ENCODE measurements around the gene CKMT2. TPM values are rescaled to one million over a fixed set of nuclear protein-coding genes. Genes with fewer than 3 reads are reported as not detected.

CKMT2 gene
- total and polyA plus RNA-seq, 2 of the 8 experiments (the other 6 are each of a cell fraction or from before 2014, with no cell fraction given) = 2.4 to 5.0 TPM

DNA sequence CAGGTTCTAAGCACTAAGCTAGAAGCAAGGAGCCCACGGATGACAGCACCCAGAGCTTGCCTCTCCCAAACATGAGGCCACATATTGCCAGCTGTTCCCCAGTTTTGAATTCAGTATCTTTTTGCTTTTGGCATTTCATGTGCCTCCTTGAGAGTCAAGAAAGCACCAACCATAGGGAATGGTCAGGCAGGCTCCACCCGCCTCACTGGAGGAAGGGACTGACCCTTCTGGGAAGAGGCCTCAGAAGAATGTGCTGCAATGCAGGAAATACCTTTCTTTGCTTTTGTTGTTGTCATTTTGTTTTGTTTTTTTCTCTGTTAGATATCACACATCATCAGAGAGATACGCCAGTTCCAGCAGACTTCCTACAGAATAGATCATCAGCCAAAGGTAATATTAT lies 13.7 kb upstream of the CKMT2 start (continued):
- no peak for TF ChIP-seq GTF2F1 (IDR thresholded peaks at IDR 0.05; ENCODE audit: borderline replicate concordance, low read depth, low read length)
- TF ChIP-seq TAF7 (optimal IDR thresholded peaks at IDR 0.05; ENCODE audit: borderline replicate concordance, low read depth, low read length) = no peak
- no peak for TF ChIP-seq SP1 (IDR thresholded peaks at IDR 0.05; ENCODE audit: low read depth, low read length)
- no peak for TF ChIP-seq RBBP5 (IDR thresholded peaks at IDR 0.05; ENCODE audit: borderline replicate concordance, low read depth, low read length)
- no peak for TF ChIP-seq RNF2 (IDR thresholded peaks at IDR 0.05; ENCODE audit: borderline replicate concordance, low read depth, low read length, missing control alignments, poor library complexity, severe bottlenecking)
- no peak for TF ChIP-seq CBX8 (IDR thresholded peaks at IDR 0.05; ENCODE audit: borderline replicate concordance, low read depth, low read length)

Data from H1 (cell line).